Thoracic aorta (tissue), 2 donors: ENCODE data around the gene FLOT2. TPM values are rescaled to one million over a fixed set of nuclear protein-coding genes. Genes with fewer than 3 reads are reported as not detected.
"Not testable (repeated sequence)": the region's sequence is repeated elsewhere in the genome, so short reads cannot be mapped to it uniquely, and the experiment has no call there.

ENCODE experiments used
- ATAC-seq: fragments of 150-250 bp; one replicate; pipeline ENCODE4 v1.8.0; 2017; ENCODE audit warnings: low read depth; ENCODE audit not compliant: insufficient number of reproducible peaks, low FRiP score
- DNase-seq: peaks from one replicate; pipeline ENCODE4 v3.0.0-alpha.2; 2020; ENCODE audit warnings: low spot score
- H3K27ac ChIP-seq, 2 donors: fragments of 200-600 bp; sonication (generic); 1 replicate in 1 of 2; 2 replicates in 1 of 2; pipeline ENCODE4 v1.5.1; 2016; ENCODE audit warnings: mild to moderate bottlenecking in 2 of 2, moderate library complexity in 2 of 2
- H3K27me3 ChIP-seq: fragments of 200-600 bp; sonication (generic); replicated peaks from 2 replicates; pipeline ENCODE4 v1.6.0; 2016; ENCODE audit warnings: mild to moderate bottlenecking; ENCODE audit not compliant: insufficient read depth
- H3K36me3 ChIP-seq: fragments of 200-600 bp; sonication (generic); one replicate; pipeline ENCODE4 v1.5.1; 2016
- H3K4me1 ChIP-seq, 2 donors: fragments of 200-600 bp; sonication (generic); 1 replicate in 1 of 2; 2 replicates in 1 of 2; pipeline versions ENCODE4 v1.5.1 to v1.6.0; 2016; ENCODE audit warnings: low read depth in 2 of 2, mild to moderate bottlenecking in 1 of 2; ENCODE audit not compliant: control insufficient read depth in 1 of 2
- H3K4me3 ChIP-seq: fragments of 200-600 bp; sonication (generic); 2 replicates; pipeline ENCODE4 v1.5.1; 2016; ENCODE audit warnings: mild to moderate bottlenecking
- H3K9me3 ChIP-seq: fragments of 200-600 bp; sonication (generic); 2 replicates; pipeline ENCODE4 v1.5.1; 2016
- CTCF ChIP-seq: fragments of 200-600 bp; sonication (generic); IDR thresholded peaks from one replicate; pipeline ENCODE4 v1.5.1; 2019; ENCODE audit warnings: antibody characterized with exemption
- total RNA-seq, 2 donors: library from RNA; depleted of rRNA; stranded (reverse); fragments of >200 nt; gene quantifications; one replicate each; pipeline versions ENCODE4 v1.1.0 to v1.2.3, GENCODE V29; 2016

The FLOT2 gene
- total RNA-seq, 2 donors from 2014 or later = 71.3 to 92.1 TPM

GRCh38 chr17:28906276-28906675 is 8.7 kb upstream of the FLOT2 start:
- no peak for DNase-seq
- no peak for TF ChIP-seq CTCF

GRCh38 chr17:28904800-28905199 is 7.3 kb upstream of the FLOT2 start:
- Histone ChIP-seq H3K27ac (no peak overlapping the region), H3K4me3 (no peak overlapping the region), H3K4me1 (peaks cover 14 to 34% of the 10 kb centered on the region in 2 donors), H3K36me3 (peaks cover 20% of the 10 kb centered on the region), H3K9me3 (no peaks in the 10 kb centered on the region), H3K27me3 (no peaks in the 10 kb centered on the region)
- ATAC-seq = no peak
- TF ChIP-seq CTCF = no peak
- no peak for DNase-seq

More at GRCh38 chr17:28906276-28906675, 8.7 kb upstream of the FLOT2 start:
- Histone ChIP-seq H3K4me1 (peaks cover 14 to 34% of the 10 kb centered on the region in 2 donors), H3K9me3 (no peaks in the 10 kb centered on the region), H3K4me3 (no peak overlapping the region), H3K27ac (no peak overlapping the region), H3K36me3 (peaks cover 35% of the 10 kb centered on the region), H3K27me3 (no peaks in the 10 kb centered on the region)
- no peak for ATAC-seq

GRCh38 chr17:28903546-28903841 is 6.0 kb upstream of the FLOT2 start:
- not testable (repeated sequence) for H3K27ac ChIP-seq, ATAC-seq, H3K9me3 ChIP-seq, DNase-seq, H3K27me3 ChIP-seq
- peak overlapping the region; percentile 90 for H3K4me3 ChIP-seq
- peaks cover 8 to 28% of the 10 kb centered on the region in 2 donors for H3K4me1 ChIP-seq
- peaks cover 19% of the 10 kb centered on the region for H3K36me3 ChIP-seq

GRCh38 chr17:28902819-28903545 is 5.4 kb upstream of the FLOT2 start, which contains the start of gene DHRS13:
Gene DHRS13 (minus strand): TSS chr17:28903079. CDS start chr17:28902944, 135 bp downstream.
- peak; percentile 78 for TF ChIP-seq CTCF
- H3K27ac ChIP-seq = peak within 1 kb of the TSS; percentile 57 to 77
- ATAC-seq (peak; percentile 51), DNase-seq (peak; percentile 44)
- H3K27me3 ChIP-seq = no peaks in the 10 kb centered on the region
- peaks cover 9 to 28% of the 10 kb centered on the region in 2 donors for H3K4me1 ChIP-seq
- no peaks in the 10 kb centered on the region for H3K9me3 ChIP-seq
- H3K36me3 ChIP-seq = peaks cover 19% of the 10 kb centered on the region
- peak within 1 kb of the TSS; percentile 90 for H3K4me3 ChIP-seq

- DNase-seq (no peak), ATAC-seq (no peak)
- TF ChIP-seq CTCF = no peak
- Histone ChIP-seq H3K4me3 (peak overlapping the region; percentile 90), H3K36me3 (peaks cover 15% of the 10 kb centered on the region), H3K9me3 (no peaks in the 10 kb centered on the region), H3K4me1 (peaks cover 11 to 25% of the 10 kb centered on the region in 2 donors), H3K27ac (peak overlapping the region; percentile 57 to 77), H3K27me3 (no peaks in the 10 kb centered on the region)
Observed at GRCh38 chr17:28901866-28902818, 4.6 kb upstream of the FLOT2 start.
